Uterus (tissue), 2 donors: ENCODE data around the gene TKFC.

Source experiments
- CTCF ChIP-seq, 4 experiments: fragments of 200-600 bp in 2 of 4; fragments of 450-650 bp in 2 of 4; sonication (generic) in 2 of 4; IDR thresholded peaks; one replicate each; pipeline ENCODE4 v1.5.1; 2016 to 2019; ENCODE audit warnings: antibody characterized with exemption in 4 of 4, mild to moderate bottlenecking in 2 of 4, moderate library complexity in 1 of 4
- POLR2A ChIP-seq, 2 donors: fragments of 450-650 bp; IDR thresholded peaks; one replicate each; pipeline ENCODE4 v1.6.1; 2016; ENCODE audit warnings: antibody characterized with exemption in 2 of 2, mild to moderate bottlenecking in 1 of 2, moderate library complexity in 1 of 2

GRCh38 chr11:61295596-61295926 is 37.5 kb upstream of the TKFC start:
- TF ChIP-seq POLR2A (IDR thresholded peaks at IDR 0.05) = no peak
- TF ChIP-seq CTCF (IDR thresholded peaks at IDR 0.05) = no peak
